T-helper 1 cell treated with Interleukin-12 subunit alpha and Interleukin-12 subunit beta and Interleukin-4 antibody, amounts not matched to agents 30 μg/mL and 1 μg/mL, for 36 hours (primary cell): ENCODE measurements around the gene PHOSPHO2.
"Not testable (repeated sequence)": the region's sequence is repeated elsewhere in the genome, so short reads cannot be mapped to it uniquely, and the experiment has no call there.

Source experiments
- H3K27ac Mint-ChIP-seq: one replicate; pipeline ENCODE4 v1.8.0; 2021; ENCODE audit warnings: mild to moderate bottlenecking, mixed read lengths
- H3K27me3 Mint-ChIP-seq: one replicate; pipeline ENCODE4 v1.8.0; 2021; ENCODE audit warnings: low read depth, mixed read lengths
- H3K36me3 Mint-ChIP-seq: one replicate; pipeline ENCODE4 v1.8.0; 2021; ENCODE audit warnings: low read depth, mixed read lengths
- H3K4me1 Mint-ChIP-seq: one replicate; pipeline ENCODE4 v1.8.0; 2021; ENCODE audit warnings: low read depth, mixed read lengths
- H3K4me3 Mint-ChIP-seq: one replicate; pipeline ENCODE4 v1.8.0; 2021; ENCODE audit warnings: mild to moderate bottlenecking, moderate library complexity, mixed read lengths
- H3K9me3 Mint-ChIP-seq: one replicate; pipeline ENCODE4 v1.8.0; 2021; ENCODE audit warnings: mixed read lengths

The PHOSPHO2 gene

DNA sequence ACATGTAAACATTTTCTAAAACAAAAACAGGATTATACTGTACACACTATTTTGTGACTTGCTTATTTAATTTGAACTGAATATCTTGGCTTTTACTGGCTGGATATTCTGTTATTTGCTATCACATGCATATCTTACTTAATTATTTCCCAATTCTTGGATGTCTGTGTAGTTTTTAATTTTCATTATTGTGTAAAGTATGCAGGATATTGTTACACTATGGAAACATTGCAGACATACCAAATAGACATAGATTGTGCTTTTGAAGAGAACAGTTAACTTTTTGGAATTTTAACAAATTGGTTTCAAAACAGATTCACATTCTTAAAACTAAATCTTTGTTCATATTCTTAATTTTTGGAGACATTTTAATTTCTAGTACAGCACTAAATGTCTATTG is 2.1 kb downstream of the PHOSPHO2 start:
- Mint-ChIP-seq H3K27me3 (peaks cover 19% of the 10 kb centered on the region), H3K4me3 (no peak overlapping the region), H3K9me3 (peaks cover 5% of the 10 kb centered on the region), H3K4me1 (peaks cover 17% of the 10 kb centered on the region), H3K27ac (no peak overlapping the region), H3K36me3 (peaks cover 2% of the 10 kb centered on the region)

DNA sequence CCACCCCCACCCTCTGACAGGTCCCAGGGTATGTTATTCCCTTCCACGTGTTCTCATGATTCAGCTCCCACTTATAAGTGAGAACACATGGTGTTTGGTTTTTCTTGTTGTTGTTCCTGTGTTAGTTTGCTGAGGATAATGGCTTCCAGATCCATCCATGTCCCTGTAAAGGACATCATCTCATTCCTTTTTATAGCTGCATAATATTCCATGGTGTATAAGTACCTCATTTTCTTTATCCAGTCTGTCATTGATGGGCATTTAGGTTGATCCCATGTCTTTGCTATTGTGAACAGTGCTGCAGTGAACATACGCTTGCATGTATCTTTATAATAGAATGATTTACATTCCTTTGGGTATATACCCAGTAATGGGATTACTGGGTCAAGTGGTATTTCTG is 4.9 kb downstream of the PHOSPHO2 start:
- H3K27ac Mint-ChIP-seq, H3K4me3 Mint-ChIP-seq, H3K27me3 Mint-ChIP-seq, H3K4me1 Mint-ChIP-seq, H3K9me3 Mint-ChIP-seq, H3K36me3 Mint-ChIP-seq: not testable (repeated sequence)

- Mint-ChIP-seq H3K27ac (no peak overlapping the region), H3K4me1 (peaks cover 9% of the 10 kb centered on the region), H3K27me3 (no peaks in the 10 kb centered on the region)
Measured at GRCh38 chr2:169702996-169703395, 8.7 kb downstream of the PHOSPHO2 start.

GRCh38 chr2:169704160-169704708 is 10.0 kb downstream of the PHOSPHO2 start:
- Mint-ChIP-seq H3K27me3 (no peaks in the 10 kb centered on the region), H3K4me1 (peaks cover 8% of the 10 kb centered on the region), H3K36me3 (peaks cover 2% of the 10 kb centered on the region), H3K27ac (no peak overlapping the region), H3K9me3 (no peaks in the 10 kb centered on the region), H3K4me3 (no peak overlapping the region)

More at GRCh38 chr2:169702996-169703395, 8.7 kb downstream of the PHOSPHO2 start:
- H3K36me3 Mint-ChIP-seq, result peaks cover 2% of the 10 kb centered on the region
- no peaks in the 10 kb centered on the region for H3K9me3 Mint-ChIP-seq
- H3K4me3 Mint-ChIP-seq, result no peak overlapping the region

DNA sequence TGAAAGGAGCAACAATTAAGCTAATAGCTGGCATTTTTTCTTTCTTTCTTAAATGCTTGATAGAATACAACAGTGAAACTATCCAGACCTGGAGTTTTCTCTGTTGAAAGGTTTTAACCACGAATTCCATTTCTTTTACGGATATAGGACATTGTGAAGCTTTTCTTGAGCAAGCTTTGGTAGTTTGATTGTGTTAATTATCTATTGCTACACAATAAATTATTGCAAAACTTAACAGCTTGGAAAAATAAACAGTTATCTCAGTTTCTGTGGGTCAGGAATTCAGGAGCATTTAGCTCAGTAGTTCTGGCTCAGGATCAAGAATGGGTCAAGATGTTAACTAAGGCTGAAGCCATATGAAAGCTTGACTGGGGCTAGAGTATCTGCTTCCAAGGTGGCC is 11.7 kb downstream of the PHOSPHO2 start:
- Mint-ChIP-seq H3K4me3 (no peak overlapping the region), H3K4me1 (peaks cover 4% of the 10 kb centered on the region), H3K27ac (no peak overlapping the region), H3K9me3 (no peaks in the 10 kb centered on the region), H3K36me3 (peaks cover under 1% of the 10 kb centered on the region), H3K27me3 (no peaks in the 10 kb centered on the region)

GRCh38 chr2:169707626-169708025 is 13.4 kb downstream of the PHOSPHO2 start:
- no peak overlapping the region for H3K4me3 Mint-ChIP-seq
- peaks cover 2% of the 10 kb centered on the region for H3K36me3 Mint-ChIP-seq
- H3K27ac Mint-ChIP-seq, result no peak overlapping the region
- H3K4me1 Mint-ChIP-seq, result peaks cover 9% of the 10 kb centered on the region
- no peaks in the 10 kb centered on the region for H3K27me3 Mint-ChIP-seq
- H3K9me3 Mint-ChIP-seq, result no peaks in the 10 kb centered on the region

- no peaks in the 10 kb centered on the region for H3K9me3 Mint-ChIP-seq
- no peak overlapping the region for H3K4me3 Mint-ChIP-seq
- H3K27me3 Mint-ChIP-seq, result no peaks in the 10 kb centered on the region
- H3K27ac Mint-ChIP-seq, result no peak overlapping the region
- peaks cover 9% of the 10 kb centered on the region for H3K4me1 Mint-ChIP-seq
- peaks cover 2% of the 10 kb centered on the region for H3K36me3 Mint-ChIP-seq
Measured at GRCh38 chr2:169709331-169709730, 15.1 kb downstream of the PHOSPHO2 start.

GRCh38 chr2:169709981-169710380 is 15.7 kb downstream of the PHOSPHO2 start:
- Mint-ChIP-seq H3K27ac (no peak overlapping the region), H3K4me3 (no peak overlapping the region)

DNA sequence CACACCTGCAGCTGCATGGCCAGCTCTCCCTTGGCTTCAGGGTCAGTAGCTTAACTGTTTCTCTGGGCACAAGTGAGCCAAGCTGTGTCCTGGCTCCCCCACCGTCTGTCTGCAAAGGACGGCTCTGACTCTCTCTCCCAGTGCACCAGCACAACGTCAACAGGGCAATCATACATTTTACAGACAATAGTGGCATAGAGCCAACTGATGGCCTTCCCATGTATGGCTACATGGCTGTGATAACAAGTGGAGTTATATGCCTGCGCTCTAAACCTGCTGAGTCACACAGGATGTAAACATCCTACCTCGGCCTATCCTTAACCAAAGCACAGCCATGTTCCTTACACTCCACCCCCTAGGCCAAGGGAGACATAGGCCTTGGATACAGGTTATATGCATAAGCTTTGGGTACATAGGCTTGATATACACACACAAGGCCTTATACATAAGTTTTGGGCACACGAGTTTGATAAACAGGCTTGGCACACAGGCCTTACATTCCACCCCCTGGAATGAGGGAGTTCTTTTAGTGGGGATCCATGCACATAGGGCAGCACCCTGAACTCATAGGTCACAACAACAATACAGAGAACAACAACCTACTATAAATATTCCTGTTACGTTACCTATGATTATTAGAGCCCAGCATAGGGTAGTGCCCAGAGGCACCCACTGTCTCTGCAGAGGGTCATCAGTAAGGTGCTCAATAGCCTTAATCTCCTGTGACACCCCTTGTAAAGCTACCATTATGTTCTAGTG is 17.7 kb downstream of the PHOSPHO2 start:
- Mint-ChIP-seq H3K9me3 (no peaks in the 10 kb centered on the region), H3K27ac (no peak overlapping the region), H3K27me3 (no peaks in the 10 kb centered on the region), H3K4me1 (peaks cover 11% of the 10 kb centered on the region), H3K36me3 (peaks cover 2% of the 10 kb centered on the region), H3K4me3 (no peak overlapping the region)

More at GRCh38 chr2:169709981-169710380, 15.7 kb downstream of the PHOSPHO2 start:
- H3K4me1 Mint-ChIP-seq, result peaks cover 9% of the 10 kb centered on the region
- H3K27me3 Mint-ChIP-seq, result no peaks in the 10 kb centered on the region
- H3K9me3 Mint-ChIP-seq, result no peaks in the 10 kb centered on the region
- peaks cover 2% of the 10 kb centered on the region for H3K36me3 Mint-ChIP-seq

DNA sequence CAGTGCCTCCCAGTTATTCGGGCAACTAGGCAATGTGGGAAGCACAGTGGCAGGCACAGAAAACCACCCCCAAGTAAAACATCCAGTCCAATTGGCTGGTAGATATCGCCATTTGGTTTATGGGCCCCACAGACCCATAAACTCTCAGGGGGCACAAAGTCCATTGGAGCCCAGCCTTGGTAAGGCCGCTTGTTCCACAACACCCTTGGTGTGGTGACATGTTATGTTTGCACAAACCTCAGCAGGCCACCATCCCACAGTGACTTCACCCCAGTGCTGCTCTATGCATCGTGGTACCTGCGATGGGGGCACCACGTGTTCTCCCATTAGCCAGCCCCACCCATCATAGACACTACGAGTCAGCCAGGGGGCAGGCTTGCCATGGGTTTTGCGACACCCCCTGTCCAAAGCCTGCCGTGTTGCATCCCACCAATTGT is 18.5 kb downstream of the PHOSPHO2 start:
- Mint-ChIP-seq H3K27me3 (no peaks in the 10 kb centered on the region), H3K36me3 (peaks cover 2% of the 10 kb centered on the region)

GRCh38 chr2:169713331-169713730 is 19.1 kb downstream of the PHOSPHO2 start:
- Mint-ChIP-seq H3K4me3 (no peak overlapping the region), H3K36me3 (peaks cover 2% of the 10 kb centered on the region), H3K9me3 (no peaks in the 10 kb centered on the region), H3K27ac (no peak overlapping the region), H3K27me3 (no peaks in the 10 kb centered on the region), H3K4me1 (peaks cover 9% of the 10 kb centered on the region)

More for the DNA sequence above, 18.5 kb downstream of the PHOSPHO2 start:
- Mint-ChIP-seq H3K4me3 (no peak overlapping the region), H3K4me1 (peaks cover 9% of the 10 kb centered on the region), H3K9me3 (no peaks in the 10 kb centered on the region), H3K27ac (no peak overlapping the region)

DNA sequence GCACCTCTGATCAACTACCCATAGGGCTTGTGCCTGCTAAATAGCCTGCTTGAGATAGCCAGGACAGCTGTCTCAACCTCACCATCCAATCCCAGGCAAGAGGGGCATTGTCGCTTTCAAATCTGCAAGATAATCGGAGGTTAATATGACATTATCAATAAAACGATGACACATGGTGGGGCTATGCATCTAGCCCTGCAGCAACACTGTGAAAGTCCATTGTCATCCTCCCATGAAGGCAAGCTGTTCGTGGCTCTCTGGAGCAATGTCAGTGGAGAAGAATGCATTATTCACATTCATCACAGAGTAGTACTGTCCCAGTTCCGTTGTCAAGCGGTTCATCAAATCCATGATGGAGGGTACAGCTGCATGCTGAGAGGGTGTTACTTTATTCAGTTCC is 20.4 kb downstream of the PHOSPHO2 start:
- H3K27me3 Mint-ChIP-seq, result no peaks in the 10 kb centered on the region
- no peaks in the 10 kb centered on the region for H3K9me3 Mint-ChIP-seq
- H3K27ac Mint-ChIP-seq, result no peak overlapping the region
- H3K4me1 Mint-ChIP-seq, result peaks cover 13% of the 10 kb centered on the region
- H3K4me3 Mint-ChIP-seq, result no peak overlapping the region
- H3K36me3 Mint-ChIP-seq, result peaks cover 2% of the 10 kb centered on the region

DNA sequence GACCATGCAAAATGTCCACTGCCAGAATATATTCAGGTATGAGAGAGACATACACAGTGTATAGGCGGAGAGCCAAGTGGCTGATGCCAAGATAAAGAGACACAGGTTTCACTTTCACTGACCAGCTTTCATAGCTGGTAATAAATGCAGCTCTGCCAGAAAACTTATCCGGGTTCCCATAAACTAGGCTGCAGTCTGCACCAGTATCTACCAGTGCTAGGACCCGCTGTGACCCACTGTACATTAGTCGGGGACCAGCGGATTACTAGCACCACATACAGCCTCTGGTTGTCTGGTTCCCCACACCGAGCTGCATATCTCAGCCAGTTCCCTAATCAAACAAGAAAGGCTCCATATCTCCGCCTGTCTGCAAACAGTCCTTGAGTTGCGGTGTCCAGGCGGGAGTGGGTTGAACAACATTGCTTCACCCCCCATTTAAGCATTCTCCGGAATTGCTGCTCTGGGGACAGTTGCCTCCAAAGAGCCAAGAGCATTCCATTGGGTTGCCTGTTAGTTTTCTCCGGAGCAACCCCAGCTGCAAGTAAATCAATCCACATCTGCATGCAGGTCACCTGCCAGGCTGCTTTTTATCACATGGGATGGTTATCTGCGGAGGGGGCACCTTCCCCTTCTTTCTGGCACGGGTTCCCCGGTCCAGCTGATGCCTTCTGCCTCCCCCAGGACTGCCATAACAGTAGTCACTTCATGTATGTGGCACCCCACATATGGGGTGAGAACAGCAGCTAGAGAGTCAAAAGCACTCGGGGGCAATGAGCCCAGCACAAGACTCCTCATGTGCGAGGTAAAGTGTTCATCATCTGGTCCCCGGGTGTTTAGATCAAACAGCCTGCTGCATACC is 21.3 kb downstream of the PHOSPHO2 start:
- Mint-ChIP-seq H3K27ac (no peak overlapping the region), H3K4me1 (peaks cover 13% of the 10 kb centered on the region), H3K4me3 (no peak overlapping the region), H3K36me3 (peaks cover 2% of the 10 kb centered on the region), H3K9me3 (no peaks in the 10 kb centered on the region), H3K27me3 (no peaks in the 10 kb centered on the region)

GRCh38 chr2:169716238-169716886 is 22.1 kb downstream of the PHOSPHO2 start:
- H3K36me3 Mint-ChIP-seq, result peaks cover 2% of the 10 kb centered on the region
- H3K9me3 Mint-ChIP-seq, result no peaks in the 10 kb centered on the region
- no peak overlapping the region for H3K4me3 Mint-ChIP-seq
- no peak overlapping the region for H3K27ac Mint-ChIP-seq
- H3K4me1 Mint-ChIP-seq, result peaks cover 12% of the 10 kb centered on the region
- no peaks in the 10 kb centered on the region for H3K27me3 Mint-ChIP-seq
